NCI-H2171 treated with DMSO at 0.1 percent for 48 hours (cell line): Measurements from ENCODE around the gene TMEM8B.
A peak's percentile ranks its signal among the peaks of the same experiment; 100 is the strongest.
"Not testable (repeated sequence)": the region's sequence is repeated elsewhere in the genome, so short reads cannot be mapped to it uniquely, and the experiment has no call there.

Experiments
- DNase-seq: peaks from one replicate; lab custom pipeline; 2025; lab: John Stamatoyannopoulos, UW

The TMEM8B gene

DNA sequence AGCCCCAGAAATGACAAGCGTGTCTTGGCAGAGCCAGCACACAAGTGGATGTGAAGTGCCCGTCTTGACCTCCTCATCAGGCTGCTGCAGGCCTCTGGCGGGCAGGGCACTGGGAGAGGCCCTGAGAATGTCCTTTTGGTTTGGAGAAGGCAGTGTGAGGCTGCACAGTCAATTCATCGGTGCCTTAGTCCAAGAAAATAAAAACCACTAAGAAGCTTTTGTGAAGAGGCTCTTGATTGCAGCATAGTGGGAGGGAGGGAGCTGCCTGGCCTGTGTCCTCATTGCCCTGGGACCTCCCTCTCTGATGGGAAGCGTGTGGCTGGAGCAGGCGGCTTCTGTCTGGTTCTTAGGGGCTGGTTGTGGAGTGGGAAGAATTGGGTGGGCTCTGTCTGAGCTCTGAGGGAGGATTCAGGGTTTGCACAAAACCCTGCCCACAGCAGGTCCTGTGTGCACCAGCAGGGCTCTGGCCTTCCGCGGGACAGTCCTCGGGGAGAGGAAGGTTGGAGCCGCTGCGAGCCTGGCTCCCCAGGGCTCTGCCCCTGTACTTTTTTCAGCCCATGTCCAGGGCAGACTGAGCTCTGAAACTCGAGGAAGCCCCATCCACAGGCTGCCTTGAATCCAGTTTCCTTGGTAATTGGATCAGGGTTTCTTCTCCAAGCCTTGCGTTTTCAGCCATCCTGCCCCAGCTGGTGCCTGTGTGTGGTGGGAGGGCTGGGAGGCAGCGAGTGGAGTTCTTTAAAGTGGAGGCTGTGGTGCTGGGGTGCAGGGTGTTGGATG is 78.1 kb downstream of the TMEM8B start:
- peak; percentile 12 for DNase-seq

DNA sequence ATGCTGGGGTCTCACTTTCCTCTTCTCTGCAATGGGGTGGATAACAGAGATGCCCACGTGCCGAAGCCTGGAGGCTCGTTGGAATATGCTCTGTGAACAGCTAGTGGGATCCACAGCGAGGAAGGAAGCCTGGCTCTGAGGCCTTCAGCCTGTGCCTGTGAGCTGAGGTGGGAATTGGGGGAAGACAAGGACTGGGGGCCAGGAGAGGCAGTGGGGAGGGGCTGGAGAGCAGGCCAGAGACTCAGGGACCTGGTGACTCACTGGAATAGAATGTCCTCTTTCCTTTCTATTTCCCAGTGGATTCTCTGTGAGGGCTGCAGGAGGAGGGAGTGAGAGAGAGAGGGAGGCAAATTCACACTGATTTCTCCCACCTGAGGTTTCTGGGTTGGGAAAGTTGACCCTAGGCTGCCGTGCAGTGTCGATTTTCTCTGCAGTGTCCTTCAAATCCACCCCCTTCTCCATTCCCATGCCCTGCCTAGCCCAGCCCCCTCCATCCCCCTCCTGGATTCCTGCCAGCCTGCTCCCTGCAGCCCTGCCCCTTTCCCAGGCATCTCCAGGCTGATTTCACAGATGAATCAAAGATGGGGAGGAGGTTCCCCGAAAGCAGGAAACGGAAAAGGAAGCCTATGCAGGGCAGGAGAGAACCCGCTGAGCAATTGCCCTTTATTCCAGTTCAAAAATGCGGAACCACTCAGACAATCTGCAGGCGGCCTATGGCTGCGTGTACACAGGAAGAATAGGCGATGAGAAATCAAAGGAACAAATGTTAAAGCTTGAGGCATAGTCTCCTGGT is 78.9 kb downstream of the TMEM8B start:
- peak; percentile 42 for DNase-seq

DNA sequence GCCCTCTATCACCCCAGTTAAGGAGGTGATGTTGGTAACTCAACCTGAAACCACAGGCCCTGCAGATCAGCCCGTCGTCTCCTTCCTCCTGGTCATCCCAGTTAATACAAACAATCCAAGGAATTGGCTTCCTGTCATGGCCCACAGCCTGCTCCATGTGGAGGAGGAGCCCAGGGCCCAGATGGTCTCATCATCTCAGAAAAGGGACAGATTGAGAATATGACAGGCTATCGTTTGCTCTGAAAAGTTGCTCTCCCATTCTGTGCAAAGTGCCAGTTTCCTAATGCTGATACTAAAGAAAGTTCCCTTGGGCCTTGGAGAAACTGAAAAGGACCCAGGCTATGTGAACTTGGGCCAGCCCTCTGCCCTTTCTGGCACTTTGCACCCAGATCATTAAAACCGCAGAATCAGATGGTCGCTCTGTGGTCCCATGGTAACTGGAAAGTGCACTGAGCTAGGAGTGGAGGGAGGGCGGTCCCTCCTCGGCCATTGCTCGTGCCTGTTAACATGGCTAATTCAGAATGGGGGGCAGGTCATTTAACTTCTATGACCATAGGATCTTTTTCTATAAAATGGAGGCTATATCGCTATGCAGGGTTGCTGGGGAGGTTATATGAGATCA is 79.6 kb downstream of the TMEM8B start:
- DNase-seq = peak; percentile 23

DNA sequence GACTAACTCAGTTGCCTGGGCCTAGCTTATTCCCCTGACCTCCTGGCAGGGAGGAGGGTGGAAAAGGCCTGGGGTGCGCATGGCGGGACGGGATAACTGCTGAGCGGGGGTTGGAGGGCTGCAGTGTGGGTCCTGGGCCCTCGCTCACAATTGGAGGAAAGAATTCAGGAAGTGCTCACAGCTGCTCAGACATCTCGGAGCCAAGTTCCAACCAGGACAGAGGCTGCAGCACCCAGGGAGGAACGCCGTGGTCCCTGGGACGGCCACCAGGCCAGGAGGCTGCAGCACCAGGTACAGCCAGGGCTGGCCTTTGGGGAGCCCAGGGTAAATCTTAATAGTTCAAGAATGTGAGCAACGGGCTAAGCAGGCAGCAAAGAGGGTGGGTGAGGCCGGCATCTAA is 80.2 kb downstream of the TMEM8B start, which contains the start of gene SPAAR:
SPAAR (plus strand) TSS at position 217 of the 400 bp plus-strand sequence. CDS start 974 bp downstream, outside the sequence.
- no peak for DNase-seq

DNA sequence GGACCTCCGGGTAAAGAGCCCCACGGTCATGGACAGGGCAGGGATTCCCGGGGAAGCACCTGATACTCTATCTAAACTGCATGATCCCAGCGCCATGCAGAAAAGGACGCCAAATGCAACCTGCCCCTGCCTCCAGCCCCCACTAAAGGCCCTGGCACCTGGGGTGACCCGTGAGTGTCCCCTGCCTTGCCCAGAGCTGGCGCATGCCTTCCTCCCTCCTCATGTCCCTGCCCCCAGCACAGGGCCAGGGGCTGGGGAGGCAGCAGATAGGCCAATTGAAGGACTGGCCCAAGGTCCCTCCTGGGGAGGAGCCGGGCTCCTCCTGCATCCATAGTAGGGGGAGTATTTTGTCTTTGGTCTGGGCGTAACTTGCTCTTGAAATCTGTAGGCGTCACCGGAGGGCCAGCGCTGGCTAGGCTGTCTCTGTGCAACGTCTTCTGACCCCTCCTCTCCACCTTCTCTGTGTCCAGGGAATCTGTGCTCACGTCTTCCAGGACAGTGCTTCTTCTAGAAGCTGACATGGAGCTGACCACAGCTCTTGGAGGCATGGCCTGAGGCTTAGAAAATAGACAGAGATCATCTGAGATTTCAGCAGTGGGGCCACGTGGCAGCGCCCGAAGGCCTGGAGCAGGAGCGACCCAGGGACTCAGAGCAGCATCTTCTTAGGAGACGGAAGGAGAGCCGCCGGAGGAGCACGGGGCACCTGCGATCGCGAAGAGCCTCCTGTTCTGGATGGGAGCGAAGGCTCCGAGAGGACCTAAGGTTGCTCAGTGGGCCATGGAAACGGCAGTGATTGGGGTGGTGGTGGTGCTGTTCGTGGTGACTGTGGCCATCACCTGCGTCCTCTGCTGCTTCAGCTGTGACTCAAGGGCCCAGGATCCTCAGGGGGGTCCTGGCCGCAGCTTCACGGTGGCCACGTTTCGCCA is 80.9 kb downstream of the TMEM8B start:
- DNase-seq = no peak

DNA sequence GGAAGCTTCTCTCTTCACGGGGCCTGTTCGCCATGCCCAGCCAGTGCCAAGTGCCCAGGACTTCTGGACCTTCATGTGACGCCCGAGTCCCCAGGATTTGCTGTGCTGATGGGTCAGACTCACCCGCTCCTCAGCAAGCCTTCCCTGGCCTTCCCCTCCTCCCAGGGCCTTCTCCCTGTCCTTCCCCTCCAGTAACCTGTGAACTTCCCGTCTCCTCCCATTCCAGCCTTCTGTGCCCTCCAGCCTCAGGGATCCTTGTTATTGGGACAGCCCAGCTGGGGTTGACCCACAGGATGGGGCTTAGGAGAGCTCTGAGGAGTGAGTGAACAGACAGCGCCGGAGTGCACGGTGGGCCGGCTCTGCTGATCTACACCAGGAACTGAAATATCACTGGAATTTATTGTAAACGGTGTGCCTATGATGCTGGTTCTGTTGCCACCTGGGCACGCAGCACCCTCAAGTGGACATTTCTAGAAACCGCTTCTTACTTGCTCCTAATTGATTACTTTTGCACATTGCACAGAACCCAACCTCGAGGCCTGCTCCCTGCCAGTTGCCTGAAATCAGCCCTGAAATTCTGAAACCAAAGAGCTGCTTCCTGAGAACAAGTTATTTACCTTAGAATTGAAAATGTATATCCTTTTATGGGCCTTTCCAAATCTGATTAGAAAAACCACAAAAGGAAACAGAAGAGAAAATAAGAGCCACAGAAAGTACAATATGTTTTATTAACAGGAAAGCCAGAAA is 81.8 kb downstream of the TMEM8B start:
- peak; percentile 51 for DNase-seq

DNA sequence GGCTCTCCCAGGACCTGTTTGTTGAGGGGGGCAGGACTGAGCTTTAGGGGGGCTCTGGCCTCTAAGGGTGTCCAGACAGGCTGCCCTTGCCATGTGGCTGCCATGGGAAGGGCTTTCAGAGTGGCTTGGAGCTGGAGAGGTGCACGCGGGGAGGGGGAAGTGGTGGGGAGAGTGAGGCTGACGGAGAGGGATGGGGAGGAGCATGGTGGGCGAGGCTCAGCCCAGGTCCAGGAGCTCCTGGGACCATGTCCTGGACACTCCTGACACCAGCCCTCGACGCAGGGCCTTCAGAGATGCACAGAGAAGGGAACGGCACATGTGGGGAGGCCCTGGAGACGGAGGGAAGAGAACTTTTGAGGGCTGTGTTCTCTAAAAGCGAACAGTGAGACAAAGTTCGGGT is 82.7 kb downstream of the TMEM8B start:
- no peak for DNase-seq

DNA sequence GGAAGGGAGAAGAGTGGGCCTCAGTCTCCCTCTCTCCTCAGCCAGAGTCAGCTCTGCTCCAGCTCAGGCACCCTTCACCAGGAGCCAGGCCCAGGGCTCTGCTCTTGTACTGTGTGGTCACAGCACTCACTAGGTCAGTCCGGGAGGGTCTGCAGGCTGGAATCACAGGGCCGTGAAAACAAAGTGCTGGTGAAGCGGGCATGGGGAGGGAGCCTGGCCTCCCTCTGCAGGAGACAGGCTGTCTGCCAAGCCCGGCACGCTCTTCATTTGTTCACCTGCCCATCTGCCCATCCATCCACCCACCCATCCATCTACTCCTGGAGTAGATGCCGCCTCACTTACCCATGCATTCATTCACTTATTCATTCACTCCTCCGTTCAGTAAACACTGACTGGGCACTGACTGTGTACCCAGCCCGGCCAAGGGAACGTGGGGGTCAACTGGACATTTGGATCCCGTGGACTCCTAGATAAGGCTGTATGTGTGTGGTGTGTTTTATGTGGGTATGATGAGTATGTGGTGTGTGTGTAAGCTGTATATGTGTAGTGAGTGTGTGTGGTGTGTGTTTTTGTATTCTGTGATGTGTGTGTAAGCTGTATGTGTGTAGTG is 83.9 kb downstream of the TMEM8B start:
- DNase-seq = no peak

DNA sequence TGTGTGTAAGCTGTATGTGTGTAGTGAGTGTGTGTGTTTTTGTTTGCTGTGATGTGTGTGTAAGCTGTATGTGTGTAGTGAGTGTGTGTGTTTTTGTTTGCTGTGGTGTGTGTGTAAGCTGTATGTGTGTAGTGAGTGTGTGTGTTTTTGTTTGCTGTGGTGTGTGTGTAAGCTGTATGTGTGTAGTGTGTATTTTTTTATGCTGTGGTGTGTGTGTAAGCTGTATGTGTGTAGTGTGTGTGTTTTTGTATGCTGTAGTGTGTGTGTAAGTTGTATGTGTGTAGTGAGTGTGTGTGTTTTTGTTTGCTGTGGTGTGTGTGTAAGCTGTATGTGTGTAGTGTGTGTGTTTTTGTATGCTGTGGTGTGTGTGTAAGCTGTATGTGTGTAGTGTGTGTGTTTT is 84.4 kb downstream of the TMEM8B start:
- DNase-seq = not testable (repeated sequence)

DNA sequence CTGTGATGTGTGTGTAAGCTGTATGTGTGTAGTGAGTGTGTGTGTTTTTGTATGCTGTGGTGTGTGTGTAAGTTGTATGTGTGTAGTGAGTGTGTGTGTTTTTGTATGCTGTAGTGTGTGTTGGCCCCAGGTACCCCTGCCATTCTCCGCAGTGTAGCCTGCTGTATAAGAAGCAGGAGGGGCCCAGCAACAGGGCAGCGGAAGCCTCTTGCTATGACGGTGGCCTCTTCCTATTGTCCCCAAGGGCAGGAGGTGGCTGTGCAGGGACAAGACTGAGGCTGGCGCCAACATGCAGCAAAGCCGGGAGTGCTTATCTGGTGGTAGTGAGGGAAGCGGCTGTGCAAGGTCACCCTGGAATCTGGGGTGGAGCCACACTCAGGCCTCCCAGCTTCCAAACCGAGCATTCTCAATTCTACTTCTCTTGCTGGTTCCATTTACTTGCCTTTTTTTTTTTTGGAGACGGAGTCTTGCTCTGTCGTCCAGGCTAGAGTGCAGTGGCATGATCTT is 85.3 kb downstream of the TMEM8B start:
- no peak for DNase-seq
